IPS-NIHi7 (cell line): ENCODE results near the gene FEV.
A peak's percentile ranks its signal among the peaks of the same experiment; 100 is the strongest.

Experiments
- DNase-seq: peaks from one replicate; pipeline ENCODE4 v3.0.0; 2012; ENCODE audit warnings: mixed read lengths; ENCODE audit errors: extremely low spot score

FEV gene

GRCh38 chr2:218979846-218980734 is 4.9 kb downstream of the FEV start:
- peak; percentile 86 for DNase-seq

- no peak for DNase-seq
Observed at GRCh38 chr2:218975060-218975777, 9.8 kb downstream of the FEV start.

GRCh38 chr2:218970894-218971293 is 14.1 kb downstream of the FEV start:
- DNase-seq, result no peak

- DNase-seq, result no peak
Observed at GRCh38 chr2:218964041-218964771, 20.8 kb downstream of the FEV start.

- DNase-seq, result no peak
Observed at GRCh38 chr2:218963601-218964000, 21.4 kb downstream of the FEV start.

GRCh38 chr2:218962859-218963492 is 22.0 kb downstream of the FEV start:
- DNase-seq, result peak; percentile 96

- peak; percentile 61 for DNase-seq
Observed at GRCh38 chr2:218961651-218962570, 23.1 kb downstream of the FEV start.

- no peak for DNase-seq
Observed at GRCh38 chr2:218961229-218961628, 23.8 kb downstream of the FEV start.

GRCh38 chr2:218960309-218961165 is 24.4 kb downstream of the FEV start:
- DNase-seq, result no peak

- DNase-seq, result no peak
Observed at GRCh38 chr2:218959761-218960308, 25.1 kb downstream of the FEV start.

- peak; percentile 100 for DNase-seq
Observed at GRCh38 chr2:218959141-218959731, 25.7 kb downstream of the FEV start, which contains the start of gene CDK5R2. Gene CDK5R2 (plus strand): TSS chr2:218959666. CDS start chr2:218959821, 155 bp downstream.

- DNase-seq, result no peak
Observed at GRCh38 chr2:218958276-218958675, 26.7 kb downstream of the FEV start.

GRCh38 chr2:218957671-218958070 is 27.3 kb downstream of the FEV start:
- DNase-seq, result no peak

- no peak for DNase-seq
Observed at GRCh38 chr2:218956039-218956438, 28.9 kb downstream of the FEV start.

GRCh38 chr2:218954541-218955300 is 30.3 kb downstream of the FEV start:
- DNase-seq, result no peak

- peak; percentile 31 for DNase-seq
Observed at GRCh38 chr2:218953366-218953954, 31.5 kb downstream of the FEV start.

- no peak for DNase-seq
Observed at GRCh38 chr2:218952160-218952559, 32.8 kb downstream of the FEV start.

GRCh38 chr2:218946621-218947020 is 38.4 kb downstream of the FEV start:
- no peak for DNase-seq
